ENCODE measurements around the gene GKN1.

GKN1 gene

GRCh38 chr2:69011611-69012157 lies 37.2 kb downstream of the GKN1 start:
- no peak for DNase-seq

DNA sequence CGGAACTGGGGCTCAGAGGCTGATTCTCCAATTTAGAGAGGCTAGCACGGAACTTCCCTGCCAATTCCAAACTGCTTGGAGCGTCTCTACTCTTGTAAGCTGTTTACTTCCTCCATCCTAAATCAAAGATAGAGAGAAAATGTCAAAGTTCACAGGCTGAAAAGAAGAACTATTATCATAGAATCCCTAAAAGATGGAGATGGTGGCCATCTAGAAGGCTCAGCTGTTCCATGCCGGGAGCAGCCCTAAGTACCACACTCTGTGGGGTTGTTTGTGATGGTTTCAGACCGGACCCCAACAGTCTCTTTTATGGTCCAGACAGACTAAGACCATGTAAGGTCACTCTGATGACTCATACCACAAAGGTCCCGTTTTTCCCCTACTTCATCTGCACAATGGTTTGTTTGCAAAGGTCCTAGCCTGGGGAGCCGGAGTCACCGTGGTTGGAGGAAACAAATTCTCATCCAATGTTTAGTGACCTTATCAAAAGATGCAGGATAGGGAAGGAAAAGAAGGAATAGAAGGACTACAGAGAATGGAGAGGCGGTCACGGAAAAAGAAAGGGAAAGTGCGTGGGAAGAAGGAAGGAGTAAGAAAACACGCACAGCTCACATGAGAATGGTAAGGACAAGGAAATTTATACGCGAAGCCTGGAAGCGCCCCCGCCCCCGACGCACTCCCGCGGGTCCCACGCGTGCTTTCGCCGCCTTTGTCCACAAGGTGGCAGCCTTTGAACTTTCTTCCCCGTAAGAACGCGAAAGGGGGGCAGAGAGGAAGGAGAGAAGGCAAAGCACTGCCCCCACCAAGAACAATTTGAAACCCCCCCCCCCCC lies 38.1 kb downstream of the GKN1 start:
- DNase-seq = peak; percentile 8

DNA sequence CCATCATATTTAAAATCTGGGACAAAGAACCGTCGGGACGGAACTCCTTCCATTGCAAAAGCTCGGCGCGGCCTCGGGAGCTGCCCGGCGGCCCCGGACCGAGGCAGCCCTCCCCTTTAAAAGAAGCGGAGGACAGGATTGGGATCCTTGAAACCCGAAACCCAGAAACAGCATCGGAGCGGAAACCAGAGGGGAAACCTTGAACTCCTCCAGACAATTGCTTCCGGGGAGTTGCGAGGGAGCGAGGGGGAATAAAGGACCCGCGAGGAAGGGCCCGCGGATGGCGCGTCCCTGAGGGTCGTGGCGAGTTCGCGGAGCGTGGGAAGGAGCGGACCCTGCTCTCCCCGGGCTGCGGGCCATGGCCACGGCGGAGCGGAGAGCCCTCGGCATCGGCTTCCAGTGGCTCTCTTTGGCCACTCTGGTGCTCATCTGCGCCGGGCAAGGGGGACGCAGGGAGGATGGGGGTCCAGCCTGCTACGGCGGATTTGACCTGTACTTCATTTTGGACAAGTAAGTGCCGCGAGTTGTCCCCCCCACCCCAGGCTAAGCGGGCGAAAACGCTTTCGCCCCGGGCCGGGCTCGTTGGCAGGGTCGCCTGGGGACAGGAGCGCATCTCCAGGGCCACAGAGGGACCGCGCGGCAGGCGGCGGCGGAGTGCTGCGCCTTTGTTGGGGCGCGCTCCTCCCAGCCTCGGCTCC lies 38.9 kb downstream of the GKN1 start, which contains the start of gene ANTXR1:
Gene ANTXR1 (plus strand): TSS at position 38 of the 698 bp plus-strand sequence. CDS start 321 bp downstream, at position 359.
- DNase-seq = no peak

DNA sequence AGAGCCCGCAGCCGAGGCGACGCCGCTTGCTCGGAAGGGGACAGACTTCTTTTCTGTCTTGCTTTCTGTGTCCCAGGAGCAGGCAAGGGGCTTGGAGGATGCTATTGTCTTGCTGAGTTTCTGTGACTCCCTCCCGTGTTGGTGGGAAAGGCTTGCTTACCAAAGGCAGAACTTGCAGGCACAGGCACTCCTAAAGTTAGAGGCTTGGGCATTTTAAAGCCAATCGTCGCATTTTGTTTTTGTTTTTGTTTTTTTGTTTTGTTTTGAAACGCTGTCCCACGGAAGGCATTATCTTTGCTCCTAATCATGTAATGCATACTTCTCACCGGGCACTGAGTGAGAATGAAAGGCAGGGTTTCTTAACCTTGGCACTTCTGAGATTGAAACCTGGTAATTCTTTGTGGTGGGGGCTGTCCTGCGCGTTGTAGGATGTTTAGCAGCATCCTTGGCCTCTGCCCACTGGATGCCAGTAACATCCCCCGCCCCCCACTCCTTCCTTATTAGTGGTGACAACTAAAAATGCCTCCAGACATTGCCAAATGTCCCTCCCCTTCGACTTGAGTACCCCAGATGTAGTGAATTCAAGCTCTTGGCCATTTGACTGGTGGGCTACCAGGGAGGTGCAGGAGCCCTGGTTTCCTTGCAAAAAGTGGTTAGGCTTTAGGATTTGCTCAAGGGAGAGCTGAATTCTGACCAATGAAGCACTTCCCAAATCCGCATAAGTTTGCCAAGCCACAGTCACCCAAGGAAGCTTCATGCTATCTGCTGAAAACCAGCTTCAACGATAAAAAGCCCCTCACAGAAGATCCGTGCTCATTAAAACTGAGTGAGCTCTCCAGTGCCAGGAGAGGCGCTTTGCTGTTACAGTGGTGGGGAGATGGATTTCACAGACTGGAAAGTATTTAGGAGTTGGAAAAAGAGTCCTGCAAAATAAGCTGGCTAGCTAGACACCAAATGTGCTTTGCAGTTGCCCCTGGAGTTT lies 39.7 kb downstream of the GKN1 start:
- no peak for DNase-seq

DNA sequence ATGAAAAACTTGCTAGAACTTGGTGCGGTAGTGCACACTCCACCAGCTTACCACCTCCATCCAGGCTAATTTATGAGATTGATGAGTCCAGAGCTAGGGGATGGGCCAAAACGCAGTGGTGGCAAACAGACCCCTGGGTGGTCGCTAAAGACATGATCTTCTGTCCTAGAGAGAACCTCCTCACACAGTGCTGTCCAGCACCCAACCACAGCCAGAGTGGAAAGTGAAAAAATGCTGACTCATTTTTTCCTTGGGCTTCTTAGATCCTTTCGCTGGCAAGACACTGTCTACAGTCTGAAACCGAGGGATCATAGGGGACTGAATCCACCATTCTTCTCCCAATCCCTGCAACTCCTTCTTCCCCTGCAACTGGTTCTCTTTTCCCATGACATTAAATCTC lies 42.6 kb downstream of the GKN1 start:
- no peak for DNase-seq

DNA sequence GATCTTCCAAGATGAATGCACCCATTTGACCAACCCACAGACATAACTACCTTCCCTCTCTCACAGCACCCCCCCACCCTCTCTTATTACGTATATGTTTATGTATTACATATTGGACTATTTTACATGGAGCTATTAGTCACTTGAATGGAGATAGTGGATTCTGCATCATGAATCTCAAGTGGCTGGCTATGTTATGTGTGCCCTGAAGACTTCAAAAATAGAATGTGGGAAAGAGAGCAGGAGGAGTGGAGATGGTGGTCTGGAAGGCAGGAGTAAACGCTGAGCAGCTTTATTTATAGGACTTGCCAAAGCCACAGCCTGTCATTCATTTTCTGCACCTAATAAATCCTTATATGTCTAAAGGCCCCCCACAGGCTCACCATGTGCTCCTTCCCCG lies 43.4 kb downstream of the GKN1 start:
- no peak for DNase-seq

DNA sequence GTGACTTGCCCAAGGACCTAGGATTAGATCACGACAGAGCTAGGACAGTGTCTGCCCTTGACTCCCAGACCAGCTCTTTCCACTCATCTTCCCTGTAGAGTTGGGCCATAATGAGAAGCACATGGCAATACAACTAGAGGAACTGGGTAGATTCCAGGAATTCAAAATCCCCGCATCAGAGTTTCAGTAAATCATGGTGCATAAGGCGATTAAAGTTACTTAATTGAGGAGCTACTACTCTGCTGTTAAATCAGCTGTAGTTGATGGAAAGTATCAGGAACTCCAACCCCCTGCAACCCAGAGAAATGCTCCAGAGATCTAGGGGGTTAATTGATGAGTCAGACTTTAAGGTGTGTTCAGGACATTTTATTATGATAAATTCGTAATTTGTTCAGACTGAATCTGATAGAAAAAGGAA lies 44.3 kb downstream of the GKN1 start:
- no peak for DNase-seq

- no peak for DNase-seq
Observed at GRCh38 chr2:69020496-69021426, 46.3 kb downstream of the GKN1 start.

DNA sequence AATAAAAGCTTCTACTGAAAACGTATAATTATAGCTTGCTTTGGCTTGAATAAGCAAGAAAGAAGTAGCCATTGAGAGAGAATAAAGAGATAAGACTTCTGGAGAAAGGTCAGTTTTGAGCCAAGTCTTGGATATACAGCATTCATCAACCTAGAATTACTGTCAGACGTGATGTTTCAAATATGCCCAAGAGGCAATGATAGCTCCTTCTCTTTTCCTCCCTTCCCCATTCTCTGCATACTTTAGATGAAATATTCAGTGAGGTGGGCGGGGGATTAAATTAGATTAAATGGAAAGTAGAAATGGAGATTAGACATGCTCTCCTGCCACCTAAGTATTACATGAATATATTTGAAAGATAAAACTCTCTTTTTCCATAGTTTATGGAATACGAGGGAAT lies 47.3 kb downstream of the GKN1 start:
- no peak for DNase-seq

DNA sequence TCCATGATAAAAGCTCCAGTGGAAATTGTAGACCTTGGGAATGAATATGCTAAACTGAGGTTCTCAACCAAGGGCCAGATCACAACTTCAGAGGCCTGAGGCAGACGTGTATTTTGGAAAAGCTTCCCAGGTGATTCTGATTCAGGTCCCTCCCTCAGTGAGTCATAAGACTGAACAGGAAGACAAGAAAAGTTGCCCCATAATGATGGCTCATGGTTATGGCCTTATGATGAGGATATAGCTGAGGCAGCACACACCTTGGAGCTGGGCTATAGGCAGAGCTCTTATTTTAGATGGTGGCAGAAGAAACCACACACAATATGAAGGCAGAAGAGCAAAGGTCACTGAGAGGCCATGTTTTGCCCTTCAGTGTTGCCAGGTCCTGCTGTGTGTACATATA lies 48.1 kb downstream of the GKN1 start:
- no peak for DNase-seq

GRCh38 chr2:69023236-69023635 lies 48.8 kb downstream of the GKN1 start:
- no peak for DNase-seq

DNA sequence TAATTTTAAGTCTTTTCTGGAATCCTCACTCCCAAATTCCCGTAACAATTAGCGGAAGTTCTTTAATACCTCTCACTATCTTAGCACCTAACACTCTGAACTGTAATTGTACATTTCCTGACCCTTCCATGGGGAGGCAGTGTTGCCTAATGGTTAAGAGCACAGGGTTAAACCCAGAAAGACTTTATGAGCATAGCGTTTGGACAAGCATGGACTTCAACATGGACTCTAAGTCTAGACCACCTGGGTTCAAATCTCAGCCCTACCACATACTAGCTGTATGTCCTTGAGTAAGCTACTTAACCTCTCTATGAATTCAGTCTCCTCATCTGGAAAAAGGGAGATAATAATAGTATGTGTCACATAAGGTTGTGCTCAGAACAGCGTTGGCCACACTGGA lies 51.6 kb downstream of the GKN1 start:
- no peak for DNase-seq

GRCh38 chr2:69026691-69027459 lies 52.4 kb downstream of the GKN1 start:
- no peak for DNase-seq
